ENCODE data around the gene COL9A3. TPM values are rescaled to one million over a fixed set of nuclear protein-coding genes. Genes with fewer than 3 reads are reported as not detected.

The COL9A3 gene
- total RNA-seq, 2 experiments from 2014 or later: not detected

DNA sequence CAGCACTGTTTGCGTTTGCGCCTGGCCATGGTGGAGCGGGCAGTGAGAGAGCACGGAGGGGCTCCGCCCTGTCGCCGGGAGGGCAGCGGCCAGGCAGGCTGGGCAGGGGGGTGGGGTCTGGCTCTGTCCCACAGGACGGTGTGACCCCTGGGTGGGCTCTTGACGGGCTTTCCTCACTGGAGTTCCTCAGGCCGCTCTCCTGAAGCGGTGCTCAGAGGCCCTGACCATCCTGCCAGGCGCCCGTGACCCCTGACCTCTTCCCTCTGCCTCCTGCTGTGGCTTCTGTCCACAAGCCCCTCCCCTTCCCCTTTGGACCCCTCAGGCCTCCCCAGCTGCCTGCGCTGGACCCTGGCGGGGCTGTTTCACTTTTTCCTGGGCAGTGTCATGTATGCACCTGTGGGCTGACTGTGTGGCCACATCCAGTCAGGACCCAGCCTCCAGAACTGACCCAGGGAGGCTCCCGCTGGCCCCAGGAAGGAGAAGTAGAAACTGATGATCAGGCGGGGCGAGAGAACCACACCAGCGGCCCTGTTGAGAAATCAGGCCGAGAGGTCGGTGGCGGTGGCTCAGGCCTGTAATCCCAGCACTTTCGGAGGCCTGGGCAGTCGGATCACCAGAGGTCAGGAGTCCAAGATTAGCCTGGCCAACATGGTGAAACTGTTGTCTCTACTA, 11.0 kb upstream of the COL9A3 start:
- peaks cover 22% of the 10 kb centered on the region for H3K36me3 Mint-ChIP-seq (ENCODE audit: low read depth)
- ATAC-seq: peak; percentile 2

DNA sequence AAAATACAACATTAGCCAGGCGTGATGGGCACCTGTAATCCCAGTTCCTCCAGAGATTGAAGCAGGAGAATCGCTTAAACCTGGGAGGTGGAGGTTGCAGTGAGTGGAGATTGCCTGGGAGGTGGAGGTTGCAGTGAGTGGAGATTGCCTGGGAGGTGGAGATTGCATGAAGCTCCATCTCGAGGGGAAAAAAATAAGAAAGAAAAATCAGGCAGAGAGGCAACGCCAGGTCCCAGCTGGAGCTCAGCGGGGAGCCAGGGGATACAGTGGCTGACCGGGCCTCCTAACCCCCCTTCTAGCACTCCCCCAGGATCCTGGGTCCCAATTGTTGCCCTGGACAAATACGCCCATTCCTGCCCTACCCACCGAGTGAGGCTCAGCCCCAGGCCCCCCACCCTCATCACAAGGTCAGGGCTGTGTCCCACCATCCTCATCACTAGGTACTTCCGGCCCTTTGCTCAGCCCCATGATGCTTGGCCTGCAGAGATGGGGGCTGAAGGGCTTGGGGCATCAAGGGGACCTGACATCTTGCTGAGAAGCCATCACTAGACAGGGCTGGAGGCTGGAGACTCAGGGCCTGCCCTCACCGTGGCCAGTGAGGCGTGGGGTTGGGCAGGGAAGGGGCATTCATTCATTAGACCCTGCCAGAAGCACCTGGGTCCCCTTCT, 10.3 kb upstream of the COL9A3 start:
- peaks cover 30% of the 10 kb centered on the region for H3K4me1 Mint-ChIP-seq (ENCODE audit: low read depth)
- ATAC-seq: no peak
- no peak for DNase-seq
- ChIA-PET POLR2A (interaction anchor here (1.5 to 2.9 kb wide), 3 partner anchors 9 to 12 kb away, joined by 7 to 11 read pairs (median 9); no protein-coding TSS in a partner anchor), CTCF (interaction anchor here (1.5 kb wide), 2 partner anchors 16 to 192 kb away, joined by 3 to 4 read pairs; no protein-coding TSS in a partner anchor)
- no peaks in the 10 kb centered on the region for H3K27me3 Mint-ChIP-seq
- no peaks in the 10 kb centered on the region for H3K9me3 Mint-ChIP-seq
- H3K4me3 Mint-ChIP-seq: peak overlapping the region; percentile 82
- intact Hi-C loops (cut with micrococcal nuclease): no loop called here
- TF ChIP-seq, protein P1, sequence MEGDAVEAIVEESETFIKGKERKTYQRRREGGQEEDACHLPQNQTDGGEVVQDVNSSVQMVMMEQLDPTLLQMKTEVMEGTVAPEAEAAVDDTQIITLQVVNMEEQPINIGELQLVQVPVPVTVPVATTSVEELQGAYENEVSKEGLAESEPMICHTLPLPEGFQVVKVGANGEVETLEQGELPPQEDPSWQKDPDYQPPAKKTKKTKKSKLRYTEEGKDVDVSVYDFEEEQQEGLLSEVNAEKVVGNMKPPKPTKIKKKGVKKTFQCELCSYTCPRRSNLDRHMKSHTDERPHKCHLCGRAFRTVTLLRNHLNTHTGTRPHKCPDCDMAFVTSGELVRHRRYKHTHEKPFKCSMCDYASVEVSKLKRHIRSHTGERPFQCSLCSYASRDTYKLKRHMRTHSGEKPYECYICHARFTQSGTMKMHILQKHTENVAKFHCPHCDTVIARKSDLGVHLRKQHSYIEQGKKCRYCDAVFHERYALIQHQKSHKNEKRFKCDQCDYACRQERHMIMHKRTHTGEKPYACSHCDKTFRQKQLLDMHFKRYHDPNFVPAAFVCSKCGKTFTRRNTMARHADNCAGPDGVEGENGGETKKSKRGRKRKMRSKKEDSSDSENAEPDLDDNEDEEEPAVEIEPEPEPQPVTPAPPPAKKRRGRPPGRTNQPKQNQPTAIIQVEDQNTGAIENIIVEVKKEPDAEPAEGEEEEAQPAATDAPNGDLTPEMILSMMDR (IDR thresholded peaks at IDR 0.05): no peak
- H3K27ac Mint-ChIP-seq: peak overlapping the region; percentile 66
- peaks cover 21% of the 10 kb centered on the region for H3K36me3 Mint-ChIP-seq (ENCODE audit: low read depth)

More for the DNA sequence above, 11.0 kb upstream of the COL9A3 start:
- DNase-seq: no peak
- ChIA-PET CTCF (interaction anchor here (1.5 kb wide), 1 partner anchor 15 kb away, joined by 4 read pairs; no protein-coding TSS in a partner anchor), POLR2A (interaction anchor here (1.5 to 2.9 kb wide), 3 partner anchors 8 to 11 kb away, joined by 7 to 11 read pairs (median 9); no protein-coding TSS in a partner anchor)
- TF ChIP-seq, protein P1 (IDR thresholded peaks at IDR 0.05): no peak
- no peaks in the 10 kb centered on the region for H3K9me3 Mint-ChIP-seq
- intact Hi-C loops (cut with micrococcal nuclease): no loop called here
- no peaks in the 10 kb centered on the region for H3K27me3 Mint-ChIP-seq
- peak overlapping the region; percentile 77 for H3K27ac Mint-ChIP-seq
- H3K4me3 Mint-ChIP-seq: peak overlapping the region; percentile 82
- H3K4me1 Mint-ChIP-seq (ENCODE audit: low read depth): peaks cover 30% of the 10 kb centered on the region

DNA sequence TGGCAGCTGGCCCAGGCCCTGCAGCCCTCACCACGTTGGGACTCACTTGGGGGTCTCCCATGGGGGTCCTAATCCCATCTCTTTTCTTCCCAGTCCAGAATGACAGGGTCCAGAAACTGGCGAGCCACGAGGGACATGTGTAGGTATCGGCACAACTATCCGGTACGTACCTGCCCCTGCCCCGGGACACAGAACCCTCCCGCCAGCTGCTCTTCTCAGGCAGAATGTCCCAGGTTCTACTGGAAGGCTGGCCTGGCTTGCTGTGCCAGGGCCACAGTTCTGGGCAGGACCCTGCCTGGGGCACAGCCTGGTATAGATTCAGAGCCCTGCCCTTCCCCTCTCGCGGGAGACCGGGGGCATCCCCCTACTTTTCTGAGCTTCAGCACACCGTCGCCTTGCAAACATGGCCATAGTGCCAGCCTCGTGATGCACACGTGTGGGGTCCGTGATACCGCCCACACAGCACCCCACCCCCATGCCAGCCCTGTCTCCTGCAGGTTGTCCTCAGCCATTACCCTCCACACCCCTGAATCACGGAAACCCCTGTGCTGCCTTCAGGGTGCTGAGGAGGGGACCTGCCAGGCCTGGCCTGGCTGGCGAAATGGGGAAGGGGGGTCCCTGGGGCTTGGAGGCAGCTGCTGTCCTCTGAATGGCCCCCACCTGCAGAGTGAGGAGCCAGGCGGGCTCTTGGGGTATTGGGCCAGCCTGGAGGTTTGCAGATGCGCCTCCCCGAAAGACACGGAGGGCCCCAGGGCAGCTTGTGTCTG, 9.2 kb upstream of the COL9A3 start:
- TF ChIP-seq, protein P1 (IDR thresholded peaks at IDR 0.05): no peak
- ATAC-seq: no peak
- Mint-ChIP-seq H3K27me3 (no peaks in the 10 kb centered on the region), H3K4me3 (no peak overlapping the region), H3K4me1 (ENCODE audit: low read depth) (peaks cover 30% of the 10 kb centered on the region), H3K9me3 (no peaks in the 10 kb centered on the region), H3K36me3 (ENCODE audit: low read depth) (peaks cover 24% of the 10 kb centered on the region), H3K27ac (no peak overlapping the region)
- ChIA-PET POLR2A (interaction anchor here (0.5 to 2.9 kb wide), 3 partner anchors 9 to 1227 kb away, joined by 3 to 9 read pairs (median 6); no protein-coding TSS in a partner anchor), CTCF (interaction anchor here (0.8 to 2.9 kb wide), 27 partner anchors 9 to 308 kb away, joined by 3 to 33 read pairs (median 4); partner anchors contain the start of genes COL9A3 and MRGBP)
- no peak for DNase-seq
- intact Hi-C loops (cut with micrococcal nuclease): no loop called here

DNA sequence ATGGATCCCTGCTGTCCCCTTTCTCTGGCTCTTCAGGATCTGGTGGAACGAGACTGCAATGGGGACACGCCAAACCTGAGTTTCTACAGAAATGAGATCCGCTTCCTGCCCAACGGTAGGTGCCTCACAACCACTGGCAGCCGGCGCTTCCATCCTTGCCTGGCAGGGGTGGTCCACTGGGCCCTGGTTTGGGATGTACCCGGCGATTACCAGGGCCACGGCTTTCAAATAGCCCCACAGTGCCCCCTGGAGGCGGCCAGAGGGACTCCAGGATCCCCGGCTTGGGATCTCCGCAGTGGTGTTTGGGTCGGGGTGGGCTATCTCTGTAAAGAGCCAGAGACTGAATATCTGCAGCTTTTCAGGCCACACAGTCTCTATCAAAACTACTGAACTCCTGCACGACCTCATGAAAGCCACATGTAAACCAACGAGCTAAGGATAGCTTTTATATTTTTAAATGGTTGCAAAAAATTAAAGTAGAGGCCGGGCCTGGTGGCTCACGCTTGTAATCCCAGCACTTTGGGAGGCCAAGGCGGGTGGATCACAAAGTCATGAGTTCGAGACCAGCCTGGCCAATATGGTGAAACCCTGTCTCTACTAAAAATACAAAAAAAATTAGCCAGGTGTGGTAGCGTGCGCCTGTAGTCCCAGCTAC, 8.5 kb upstream of the COL9A3 start:
- no peaks in the 10 kb centered on the region for H3K27me3 Mint-ChIP-seq
- ChIA-PET POLR2A (interaction anchor here (0.8 to 2.9 kb wide), 3 partner anchors 9 to 14 kb away, joined by 3 to 9 read pairs (median 6); no protein-coding TSS in a partner anchor), CTCF (interaction anchor here (0.6 to 2.9 kb wide), 34 partner anchors 9 to 309 kb away, joined by 3 to 33 read pairs (median 4); partner anchors contain the start of genes COL9A3 and MRGBP)
- no peak overlapping the region for H3K27ac Mint-ChIP-seq
- DNase-seq: peak; percentile 78
- TF ChIP-seq, protein P1 (IDR thresholded peaks at IDR 0.05): peak; percentile 97
- peaks cover 30% of the 10 kb centered on the region for H3K4me1 Mint-ChIP-seq (ENCODE audit: low read depth)
- H3K4me3 Mint-ChIP-seq: peak overlapping the region; percentile 32
- H3K36me3 Mint-ChIP-seq (ENCODE audit: low read depth): peaks cover 24% of the 10 kb centered on the region
- intact Hi-C loops (cut with micrococcal nuclease): no loop called here
- no peaks in the 10 kb centered on the region for H3K9me3 Mint-ChIP-seq
- peak; percentile 63 for ATAC-seq

Data from activated CD8-positive, alpha-beta T cell treated with anti-CD3 and anti-CD28 coated beads for 36 hours (primary cell).